GM18499 (cell line): ENCODE results near the gene CARMIL1.
"Not testable (repeated sequence)": the region's sequence is repeated elsewhere in the genome, so short reads cannot be mapped to it uniquely, and the experiment has no call there.

Experiments used
- ATAC-seq: cut with Tn5 transposase; IDR thresholded peaks from one replicate; pipeline ENCODE4 v1.9.1; 2021; ENCODE audit warnings: moderate number of reproducible peaks; ENCODE audit not compliant: insufficient read depth, unreplicated experiment

Gene CARMIL1

GRCh38 chr6:25359891-25360290 is 80.7 kb downstream of the CARMIL1 start:
- no peak for ATAC-seq

GRCh38 chr6:25360621-25361020 is 81.4 kb downstream of the CARMIL1 start:
- ATAC-seq, result no peak

GRCh38 chr6:25363427-25363826 is 84.3 kb downstream of the CARMIL1 start:
- ATAC-seq, result no peak

GRCh38 chr6:25365154-25365553 is 86.0 kb downstream of the CARMIL1 start:
- no peak for ATAC-seq

- ATAC-seq, result no peak
Observed at GRCh38 chr6:25366903-25367545, 87.8 kb downstream of the CARMIL1 start.

GRCh38 chr6:25369036-25369432 is 89.9 kb downstream of the CARMIL1 start:
- no peak for ATAC-seq

GRCh38 chr6:25369433-25370177 is 90.4 kb downstream of the CARMIL1 start:
- no peak for ATAC-seq

GRCh38 chr6:25370178-25371036 is 91.2 kb downstream of the CARMIL1 start:
- no peak for ATAC-seq

- ATAC-seq, result no peak
Observed at GRCh38 chr6:25371037-25371347, 91.8 kb downstream of the CARMIL1 start.

- no peak for ATAC-seq
Observed at GRCh38 chr6:25375125-25375524, 96.0 kb downstream of the CARMIL1 start.

- ATAC-seq, result no peak
Observed at GRCh38 chr6:25377664-25378063, 98.5 kb downstream of the CARMIL1 start.

GRCh38 chr6:25381077-25381476 is 101.9 kb downstream of the CARMIL1 start:
- ATAC-seq, result no peak

GRCh38 chr6:25382476-25382875 is 103.3 kb downstream of the CARMIL1 start:
- not testable (repeated sequence) for ATAC-seq

GRCh38 chr6:25384234-25384633 is 105.1 kb downstream of the CARMIL1 start:
- no peak for ATAC-seq

- no peak for ATAC-seq
Observed at GRCh38 chr6:25384967-25385366, 105.8 kb downstream of the CARMIL1 start.

- ATAC-seq, result peak; percentile 53
Observed at GRCh38 chr6:25387483-25387882, 108.3 kb downstream of the CARMIL1 start.

- no peak for ATAC-seq
Observed at GRCh38 chr6:25387911-25388310, 108.7 kb downstream of the CARMIL1 start.

GRCh38 chr6:25388776-25389175 is 109.6 kb downstream of the CARMIL1 start:
- ATAC-seq, result no peak

GRCh38 chr6:25389471-25389870 is 110.3 kb downstream of the CARMIL1 start:
- no peak for ATAC-seq

GRCh38 chr6:25392372-25392771 is 113.2 kb downstream of the CARMIL1 start:
- no peak for ATAC-seq

GRCh38 chr6:25395731-25396130 is 116.6 kb downstream of the CARMIL1 start:
- ATAC-seq, result no peak
